HG02973 (cell line): ENCODE measurements around the gene PLS3.
A peak's percentile ranks its signal among the peaks of the same experiment; 100 is the strongest.
"Not testable (repeated sequence)": the region's sequence is repeated elsewhere in the genome, so short reads cannot be mapped to it uniquely, and the experiment has no call there.

Experiments used
- ATAC-seq: cut with Tn5 transposase; IDR thresholded peaks from one replicate; pipeline ENCODE4 v1.9.1; 2021; ENCODE audit warnings: moderate library complexity; ENCODE audit not compliant: unreplicated experiment

Gene PLS3

DNA sequence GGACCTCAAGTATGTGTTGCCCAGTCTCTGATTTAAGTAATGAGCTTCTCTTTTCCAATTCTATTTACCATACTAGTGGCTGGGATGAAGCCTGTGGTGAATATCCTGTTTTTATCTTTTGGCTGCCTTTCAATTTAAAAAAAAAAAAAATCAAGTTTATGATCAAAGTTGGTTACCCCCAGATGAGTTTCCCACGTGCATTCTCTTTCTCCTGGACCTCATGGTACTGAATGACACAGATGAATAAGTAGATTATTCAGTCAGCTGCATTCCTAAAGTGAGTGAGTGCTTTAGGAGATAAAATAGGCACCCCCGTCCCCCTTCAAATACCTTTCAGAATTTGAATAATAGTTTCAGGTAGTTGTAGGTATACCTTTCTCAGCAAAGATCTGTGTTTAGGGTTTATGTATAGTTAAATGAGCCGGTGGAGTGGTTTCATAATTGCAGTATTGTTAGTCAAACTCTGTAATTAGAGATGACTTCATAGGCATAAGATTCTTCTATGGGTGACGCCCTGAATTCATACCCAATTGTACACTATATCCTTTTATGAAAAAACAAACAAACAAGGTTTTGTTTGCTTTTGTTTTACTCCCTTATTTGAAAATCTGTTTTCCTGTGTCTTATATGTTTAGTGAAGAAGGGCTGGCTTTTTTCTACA, 41.9 kb downstream of the PLS3 start:
- no peak for ATAC-seq

DNA sequence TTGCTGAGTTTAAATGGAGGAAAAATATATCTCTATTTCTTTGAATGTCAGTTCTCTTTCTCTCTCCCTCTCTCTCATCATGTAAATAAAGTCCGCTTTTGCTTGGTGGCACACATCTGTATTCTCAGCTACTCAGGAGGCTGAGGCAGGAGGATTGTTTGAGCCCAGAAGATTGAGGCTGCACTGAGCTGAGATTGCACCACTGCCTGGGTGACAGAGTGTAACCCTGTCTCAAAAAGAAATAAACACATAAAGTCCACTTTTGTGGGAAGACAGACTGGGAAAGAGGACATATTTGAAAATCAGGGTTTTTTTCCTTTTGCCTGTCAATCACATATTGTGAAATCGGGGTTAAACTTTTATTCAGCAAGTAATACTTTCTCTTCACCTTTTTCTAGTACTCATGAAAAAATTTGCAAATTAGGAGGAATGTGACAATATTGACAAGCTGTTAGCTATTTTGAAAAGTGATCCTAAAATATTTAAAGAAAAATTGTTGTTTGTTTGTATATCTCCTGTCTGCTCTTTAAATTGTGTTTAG, 42.6 kb downstream of the PLS3 start:
- no peak for ATAC-seq

DNA sequence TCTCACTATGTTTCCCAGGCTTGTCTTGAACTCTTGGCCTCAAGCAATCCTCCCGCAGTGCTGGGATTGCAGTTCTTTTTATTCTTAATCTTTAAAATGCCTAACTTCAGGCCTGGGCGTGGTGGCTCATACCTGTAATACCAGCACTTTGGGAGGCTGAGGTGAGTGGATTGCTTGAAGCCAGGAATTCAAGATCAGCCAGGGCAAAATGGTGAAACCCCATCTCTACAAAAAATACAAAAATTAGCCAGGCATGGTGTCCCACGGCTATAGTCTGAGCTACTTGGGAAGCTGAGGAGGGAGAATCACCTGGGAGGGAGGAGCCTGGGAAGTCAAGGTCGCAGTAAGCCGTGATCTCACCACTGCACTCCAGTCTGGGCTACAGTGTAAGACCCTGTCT, 45.9 kb downstream of the PLS3 start:
- ATAC-seq = no peak

DNA sequence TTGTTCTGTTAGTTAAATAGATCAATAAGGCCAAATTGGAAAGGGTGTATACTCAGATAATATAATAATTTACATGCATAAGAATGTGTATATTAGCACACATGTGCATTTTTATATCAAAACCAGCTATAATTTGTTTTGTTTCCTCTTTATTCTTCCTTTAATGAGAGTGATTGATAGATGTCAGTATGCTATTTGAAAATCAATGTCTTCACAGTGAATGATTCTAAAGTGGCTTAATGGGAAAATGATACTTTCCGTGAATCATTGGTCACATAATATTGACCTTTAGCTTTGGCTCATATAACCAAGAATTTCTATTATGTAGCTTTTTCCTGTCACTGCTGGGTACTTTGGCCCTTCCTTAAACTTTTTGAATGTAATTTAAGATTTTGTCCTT, 48.6 kb downstream of the PLS3 start:
- no peak for ATAC-seq

DNA sequence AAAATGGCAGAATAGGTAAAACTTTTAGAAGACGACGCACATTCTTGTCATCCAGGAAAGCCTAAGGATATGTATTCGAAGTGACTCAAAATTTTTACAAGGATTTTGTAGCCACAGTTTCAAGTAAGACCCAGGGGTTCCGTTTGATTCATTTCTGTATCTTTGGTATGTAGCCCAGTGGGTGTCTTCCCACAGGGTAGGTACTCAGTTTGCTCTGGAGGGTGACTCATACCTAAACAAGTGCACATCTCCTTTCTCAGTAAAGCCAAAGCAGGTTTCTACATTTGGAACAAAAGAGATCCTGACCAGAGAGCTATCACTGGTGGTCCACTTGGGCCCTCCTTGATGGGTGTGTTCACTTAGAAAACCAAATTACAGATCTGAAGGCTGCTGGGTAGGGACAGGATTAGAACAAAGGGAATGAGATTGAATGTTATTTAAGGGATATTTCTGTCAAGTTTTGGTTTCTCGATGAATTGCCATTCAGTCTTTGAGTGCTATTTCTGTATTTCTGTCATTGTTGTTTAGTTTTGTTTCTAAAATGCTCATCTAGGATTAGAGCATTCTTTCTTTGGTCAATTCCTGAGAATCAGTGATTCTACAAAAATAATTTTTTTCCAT, 56.1 kb downstream of the PLS3 start:
- peak; percentile 100 for ATAC-seq

DNA sequence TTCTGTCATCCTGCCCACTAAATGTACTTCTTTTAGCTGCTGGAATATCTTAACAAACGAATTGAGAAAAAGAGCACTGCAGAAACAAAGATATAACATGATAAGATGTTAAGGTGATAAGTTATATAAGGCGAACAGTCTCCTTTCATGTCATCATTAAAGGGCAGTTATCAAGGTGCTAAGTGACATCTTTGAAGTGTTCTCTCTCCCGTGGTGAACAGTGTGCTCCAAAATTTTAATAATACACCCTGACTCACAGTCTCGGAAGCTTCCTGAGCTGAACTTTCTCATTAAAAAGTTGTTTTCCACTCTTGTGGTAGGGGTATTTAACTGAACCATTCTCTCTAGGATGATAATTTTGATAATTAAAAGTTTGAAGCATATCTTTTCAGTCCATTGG, 61.6 kb downstream of the PLS3 start:
- no peak for ATAC-seq

DNA sequence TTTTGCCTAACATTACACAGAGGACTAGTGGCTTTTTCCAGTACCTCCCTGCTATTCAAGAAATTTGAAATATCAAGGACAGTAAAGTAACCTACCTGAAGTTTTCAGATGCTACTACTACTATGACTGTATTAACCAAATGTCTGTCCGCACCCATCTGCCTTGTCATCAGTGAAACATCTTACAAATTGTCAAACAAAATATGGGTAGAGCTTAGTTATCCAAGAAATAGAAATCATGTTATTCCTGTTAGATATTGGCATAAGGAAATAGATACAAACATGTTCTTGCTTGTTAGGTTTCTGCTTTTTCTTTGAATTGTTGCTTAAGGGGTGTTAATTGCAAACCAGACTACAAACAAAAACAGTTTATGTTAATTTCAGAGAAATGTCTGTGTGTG, 63.9 kb downstream of the PLS3 start:
- no peak for ATAC-seq

DNA sequence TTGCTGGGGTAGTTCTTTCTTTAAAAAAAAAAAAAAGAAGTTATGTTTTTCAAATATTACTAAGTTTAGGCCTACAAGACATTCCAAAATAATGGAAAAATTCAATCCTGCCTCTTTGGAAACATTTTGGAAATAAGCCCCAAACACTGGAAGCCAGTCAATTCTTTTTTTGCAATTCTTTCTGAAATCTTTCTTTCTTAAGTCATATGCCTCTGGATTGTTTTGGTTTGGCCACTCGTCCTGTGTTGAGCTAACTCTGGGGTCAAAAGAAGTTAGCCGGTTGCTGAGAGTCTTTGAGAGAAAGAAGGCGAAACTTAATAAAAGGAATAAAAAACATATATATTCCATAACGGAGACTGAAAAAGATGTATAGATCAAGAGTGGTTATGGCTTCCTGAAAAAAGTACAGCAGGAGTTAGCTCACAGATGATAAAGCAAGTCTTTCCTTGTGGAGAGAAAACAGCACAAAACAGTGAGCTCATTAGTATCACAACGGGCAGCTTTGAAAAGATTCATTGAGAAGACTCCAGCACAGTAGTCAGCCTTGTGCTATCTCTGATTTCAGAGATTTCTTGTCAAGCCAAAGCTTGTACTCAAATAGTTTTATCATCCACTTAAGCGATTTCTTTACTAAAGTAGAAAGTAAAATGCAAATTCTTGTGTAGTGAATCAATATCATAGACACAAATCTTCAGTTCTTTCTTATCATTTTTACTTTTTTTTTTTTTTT, 64.8 kb downstream of the PLS3 start:
- ATAC-seq = no peak

DNA sequence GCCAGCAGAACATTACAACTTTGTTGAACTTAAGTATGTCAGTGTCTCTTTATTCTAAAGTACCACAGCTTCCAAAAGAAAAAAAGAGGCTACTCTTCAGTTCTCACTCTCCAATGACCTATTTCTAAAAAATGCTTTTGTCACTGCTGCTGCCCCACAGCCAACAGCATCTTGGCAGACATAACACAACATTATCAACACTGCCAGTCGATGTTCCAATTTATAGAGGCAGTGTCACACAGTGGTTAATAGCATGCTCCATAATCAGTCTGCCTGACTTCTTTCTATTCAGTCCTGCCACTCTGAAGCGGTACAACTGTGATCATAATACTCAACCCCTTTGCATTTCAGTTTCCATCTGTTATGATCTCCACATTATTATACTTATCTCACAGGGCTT, 69.2 kb downstream of the PLS3 start:
- no peak for ATAC-seq

DNA sequence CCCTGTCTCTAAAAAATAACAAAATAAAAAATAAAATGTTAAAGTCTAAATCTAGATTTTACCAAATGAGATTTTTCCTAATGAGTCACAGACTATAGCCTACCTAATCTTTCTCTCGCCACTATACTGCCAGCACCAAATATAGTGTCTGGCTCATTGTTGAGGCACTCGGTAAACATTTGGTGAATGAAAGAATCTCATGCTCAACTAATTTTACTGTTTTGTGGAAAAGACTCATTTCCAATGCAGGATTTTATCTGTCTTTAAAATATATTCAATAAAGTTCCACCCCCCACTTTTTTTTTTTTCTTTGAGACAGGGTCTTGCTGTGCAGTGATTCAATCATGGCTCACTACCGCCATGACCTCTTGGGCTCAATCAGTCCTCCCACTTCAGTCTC, 71.5 kb downstream of the PLS3 start:
- ATAC-seq = no peak

DNA sequence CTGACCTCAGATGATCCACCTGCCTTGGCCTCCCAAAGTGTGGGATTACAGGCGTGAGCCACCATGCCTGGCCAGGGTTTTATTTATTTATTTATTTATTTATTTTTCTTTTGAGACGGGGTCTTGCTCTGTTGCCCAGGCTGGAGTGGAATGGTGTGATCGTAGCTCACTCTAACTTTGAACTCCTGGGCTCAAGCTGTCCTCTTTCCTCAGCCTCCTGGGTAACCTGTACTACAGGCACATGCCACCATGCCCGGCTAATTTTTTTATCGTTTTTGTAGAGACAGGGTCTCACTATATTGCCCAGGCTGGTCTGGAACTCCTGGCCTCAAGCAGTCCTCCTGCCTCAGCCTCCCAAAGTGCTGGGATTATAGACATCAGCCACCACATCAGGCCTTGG, 72.4 kb downstream of the PLS3 start:
- not testable (repeated sequence) for ATAC-seq

DNA sequence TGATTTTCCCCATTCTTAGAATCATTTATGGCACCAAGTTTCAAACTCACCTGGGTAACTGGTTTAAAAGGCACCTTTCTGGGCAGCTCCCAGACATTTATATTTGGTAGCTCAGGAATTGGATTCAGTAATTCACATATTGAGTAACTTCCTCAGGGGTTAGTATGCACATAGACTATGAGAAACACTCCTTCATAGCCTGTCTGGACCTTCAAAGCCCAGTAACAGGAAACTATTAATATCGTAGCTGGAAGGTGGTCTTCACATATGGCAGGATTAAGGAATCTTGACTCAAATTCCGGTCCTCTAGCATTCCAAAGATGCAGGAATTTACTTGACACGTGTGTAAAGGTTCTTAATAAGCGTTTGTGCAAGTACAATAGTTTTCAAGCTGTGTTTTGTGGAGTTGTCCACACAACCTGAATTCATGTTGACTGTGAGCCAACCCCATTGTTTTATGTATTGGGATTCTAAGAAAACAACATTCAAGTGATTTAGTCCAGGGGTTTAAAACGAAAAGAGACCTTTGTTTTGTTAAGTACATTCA, 78.4 kb downstream of the PLS3 start:
- no peak for ATAC-seq

DNA sequence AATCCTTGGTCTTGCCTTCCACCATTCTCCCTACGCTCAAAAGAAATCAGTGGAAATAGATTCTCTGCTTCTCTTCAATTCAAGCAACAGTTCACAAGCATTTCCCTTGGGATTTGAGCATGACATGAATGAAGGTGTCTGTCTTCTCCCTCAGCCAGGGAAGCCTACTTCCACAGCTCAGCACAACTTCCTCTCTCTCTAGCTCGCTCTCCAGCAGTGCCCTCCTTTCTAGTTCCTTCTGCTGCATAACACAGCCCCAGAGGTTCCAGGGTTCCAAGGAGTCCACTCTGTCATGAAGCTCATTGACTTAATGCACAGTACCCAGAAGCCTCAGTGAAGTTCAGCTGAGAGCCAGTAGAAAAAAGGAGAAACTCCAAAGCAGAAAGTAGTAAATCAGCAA, 81.3 kb downstream of the PLS3 start:
- ATAC-seq = no peak

DNA sequence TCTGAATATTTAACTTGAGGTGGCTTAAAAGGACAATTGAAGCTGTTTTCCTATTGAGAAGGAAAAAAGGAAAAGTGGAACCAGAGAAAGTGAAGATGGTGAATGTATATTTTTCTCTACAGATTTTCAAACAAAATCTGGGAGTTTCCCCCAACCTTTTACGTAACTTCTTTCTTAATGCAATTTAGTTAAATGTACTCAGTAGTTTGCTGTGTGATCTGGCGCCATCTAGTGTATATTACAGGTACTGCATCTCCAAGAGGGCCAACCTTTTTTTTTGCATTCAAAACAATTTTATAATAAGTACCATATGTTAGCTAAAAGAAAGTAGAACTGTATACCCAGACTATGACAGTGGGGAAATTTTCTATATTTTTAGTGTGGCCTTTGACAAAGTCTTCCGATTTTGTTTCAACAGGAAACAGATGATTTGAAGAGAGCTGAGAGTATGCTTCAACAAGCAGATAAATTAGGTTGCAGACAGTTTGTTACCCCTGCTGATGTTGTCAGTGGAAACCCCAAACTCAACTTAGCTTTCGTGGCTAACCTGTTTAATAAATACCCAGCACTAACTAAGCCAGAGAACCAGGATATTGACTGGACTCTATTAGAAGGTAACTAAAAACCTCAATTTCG, 82.0 kb downstream of the PLS3 start:
- ATAC-seq = no peak

DNA sequence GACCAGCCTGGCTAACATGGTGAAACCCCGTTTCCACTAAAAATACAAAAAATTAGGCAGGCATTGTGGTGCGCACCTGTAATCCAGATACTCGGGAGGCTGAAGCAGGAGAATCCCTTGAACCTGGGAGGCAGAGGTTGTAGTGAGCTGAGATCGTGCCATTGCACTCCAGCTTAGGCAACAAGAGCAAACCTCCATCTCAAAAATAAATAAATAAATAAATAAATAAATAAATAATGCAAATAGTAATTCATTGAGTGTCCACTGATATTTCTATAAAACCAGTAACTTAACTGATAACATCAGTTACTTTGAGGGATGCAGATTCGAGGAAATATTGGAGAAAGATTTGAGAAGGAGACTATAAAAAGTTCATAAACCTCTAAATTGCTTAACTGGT, 83.4 kb downstream of the PLS3 start:
- ATAC-seq = not testable (repeated sequence)

DNA sequence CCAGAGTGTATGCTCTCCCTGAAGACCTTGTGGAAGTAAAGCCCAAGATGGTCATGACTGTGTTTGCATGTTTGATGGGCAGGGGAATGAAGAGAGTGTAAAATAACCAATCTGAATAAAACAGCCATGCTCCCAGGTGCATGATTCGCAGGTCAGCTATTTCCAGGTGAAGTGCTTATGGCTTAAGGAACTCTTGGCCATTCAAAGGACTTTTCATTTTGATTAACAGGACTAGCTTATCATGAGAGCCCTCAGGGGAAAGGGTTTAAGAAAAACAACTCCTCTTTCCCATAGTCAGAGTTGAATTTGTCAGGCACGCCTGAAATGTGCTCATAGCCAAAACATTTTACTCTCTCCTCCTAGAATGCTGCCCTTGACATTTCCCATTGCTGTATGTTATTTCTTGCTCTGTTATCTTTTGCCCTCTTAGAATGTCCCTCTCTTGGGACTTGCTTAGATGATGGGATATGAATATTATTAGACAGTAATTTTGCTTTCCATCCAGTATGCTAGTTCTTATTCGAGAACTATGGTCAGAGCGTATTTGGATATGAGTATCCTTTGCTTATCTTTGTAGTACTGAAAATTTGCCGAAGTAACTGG, 88.6 kb downstream of the PLS3 start:
- no peak for ATAC-seq

DNA sequence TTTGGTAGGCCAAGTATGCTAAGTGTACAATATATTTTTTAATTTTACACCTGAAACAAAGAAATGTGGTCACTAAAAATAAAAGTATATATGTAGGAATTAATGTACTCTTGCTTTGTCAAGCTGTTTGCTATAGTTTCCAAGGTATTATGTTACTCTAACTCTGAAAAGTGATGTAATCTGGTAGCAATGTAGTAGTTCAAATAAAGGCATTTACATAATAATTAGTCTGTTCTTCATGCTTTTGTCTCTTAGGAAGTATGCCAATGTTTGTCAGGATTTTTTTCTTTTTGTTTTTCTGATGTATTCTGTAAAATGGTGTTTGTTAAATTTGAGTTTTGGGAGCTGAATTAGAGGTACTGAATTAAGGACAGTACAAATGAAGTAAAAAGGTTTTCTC, 89.5 kb downstream of the PLS3 start:
- ATAC-seq = no peak

DNA sequence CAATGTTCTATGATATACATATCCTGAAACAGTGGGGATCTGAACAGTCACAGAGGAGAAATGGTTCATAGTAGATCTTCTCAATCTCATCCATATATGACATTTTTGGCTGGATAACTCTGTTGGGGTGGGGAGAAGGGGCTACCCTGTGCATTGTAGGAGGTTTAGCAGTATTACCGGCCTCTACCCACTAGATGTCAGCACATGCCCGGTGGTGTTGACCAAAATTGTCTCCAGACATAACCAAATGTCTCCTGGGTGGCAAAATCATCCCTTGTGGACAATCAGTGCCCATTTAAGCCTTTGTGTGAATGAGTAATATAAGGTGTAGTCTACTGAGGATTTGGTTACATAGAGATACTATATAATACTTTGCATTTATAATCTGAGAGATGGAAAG, 89.9 kb downstream of the PLS3 start:
- no peak for ATAC-seq

DNA sequence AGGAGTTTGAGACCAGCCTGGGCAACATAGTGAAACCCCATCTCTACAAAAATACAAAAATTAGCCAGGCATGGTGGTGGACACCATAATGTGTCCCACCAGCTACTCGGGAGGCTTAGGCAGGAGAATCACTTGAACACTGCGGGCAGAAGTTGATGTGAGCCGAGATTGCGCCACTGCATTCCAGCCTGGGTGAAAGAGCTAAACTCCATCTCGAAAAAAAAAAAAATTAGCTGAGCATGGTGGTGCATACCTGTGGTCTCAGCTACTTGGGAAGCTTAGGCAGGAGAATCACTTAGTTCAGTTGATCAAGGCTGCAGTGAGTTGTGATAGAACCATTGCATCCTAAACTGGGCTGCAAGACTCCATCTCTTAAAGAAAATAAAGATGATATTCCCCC, 91.2 kb downstream of the PLS3 start:
- no peak for ATAC-seq

DNA sequence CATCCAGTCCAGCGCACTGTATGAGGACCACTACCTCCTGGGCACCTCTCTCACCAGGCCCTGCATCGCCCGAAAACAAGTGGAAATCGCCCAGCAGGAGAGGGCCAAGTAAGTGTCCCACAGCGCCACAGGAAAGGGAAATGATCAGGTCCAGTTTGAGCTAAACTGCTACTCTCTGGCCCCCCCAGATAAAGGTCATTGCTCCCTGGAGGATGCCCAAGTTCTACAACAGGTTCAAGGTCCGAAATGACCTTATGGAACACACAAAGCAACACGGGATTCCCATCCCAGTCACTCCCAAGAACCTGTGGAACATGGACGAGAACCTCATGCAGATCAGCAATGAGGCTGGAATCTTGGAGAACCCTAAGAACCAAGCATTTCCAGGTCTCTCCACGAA, 104.1 kb downstream of the PLS3 start:
- no peak for ATAC-seq

DNA sequence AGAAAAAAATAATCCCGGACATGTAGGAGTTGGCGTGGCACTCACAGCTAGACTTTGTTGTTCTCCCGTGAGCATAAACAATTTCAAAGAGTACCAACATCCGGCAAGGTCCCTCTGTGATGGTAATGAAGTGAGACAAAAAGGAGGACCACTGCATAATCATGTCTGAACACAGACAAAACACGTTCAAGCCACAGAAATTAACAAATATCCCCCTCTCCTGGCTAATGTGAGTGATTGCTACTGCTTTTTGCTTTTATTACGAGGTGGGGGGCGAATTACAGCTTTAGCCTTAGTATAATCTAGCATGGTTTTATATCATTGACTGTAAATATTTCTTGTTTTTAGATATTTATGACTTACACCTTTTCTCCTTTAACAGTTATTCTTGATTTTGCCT, 118.5 kb downstream of the PLS3 start:
- ATAC-seq = no peak
